HG02943 (cell line): ENCODE measurements around the gene MMP3.

Source experiments
- ATAC-seq: cut with Tn5 transposase; IDR thresholded peaks from one replicate; pipeline ENCODE4 v1.9.1; 2021; ENCODE audit warnings: mild to moderate bottlenecking, low read depth, moderate library complexity; ENCODE audit not compliant: unreplicated experiment

Gene MMP3

GRCh38 chr11:102793677-102794290 is 49.6 kb downstream of the MMP3 start:
- ATAC-seq, result no peak

GRCh38 chr11:102792604-102793003 is 50.8 kb downstream of the MMP3 start:
- ATAC-seq, result no peak

- ATAC-seq, result no peak
These were observed 52.0 kb downstream of the MMP3 start for GRCh38 chr11:102791271-102792036.

- ATAC-seq, result no peak
These were observed 54.9 kb downstream of the MMP3 start for GRCh38 chr11:102788334-102788995.
